Liver (tissue), 9 donors: ENCODE data around the gene PTPRN2. TPM values are rescaled to one million over a fixed set of nuclear protein-coding genes. Genes with fewer than 3 reads are reported as not detected.

ENCODE experiments used
- DNase-seq: peaks from one replicate; pipeline ENCODE4 v3.0.0-alpha.2; 2017; ENCODE audit warnings: low spot score
- H3K27ac ChIP-seq, 2 donors: one replicate each; pipeline ENCODE4 v1.7.0; 2013; ENCODE audit warnings: inconsistent platforms in 2 of 2, low read length in 2 of 2, control low read depth in 1 of 2, low read depth in 1 of 2, mild to moderate bottlenecking in 1 of 2
- H3K27me3 ChIP-seq, 4 donors: one replicate each; pipeline versions ENCODE4 v1.6.1 to v1.7.0; 2013; ENCODE audit warnings: low read length in 3 of 4, inconsistent platforms in 1 of 4, mild to moderate bottlenecking in 1 of 4, moderate library complexity in 1 of 4; ENCODE audit not compliant: control insufficient read depth in 4 of 4, insufficient read depth in 4 of 4
- H3K36me3 ChIP-seq, 4 donors: one replicate each; pipeline versions ENCODE4 v1.6.1 to v1.7.0; 2013; ENCODE audit warnings: low read length in 3 of 4, mild to moderate bottlenecking in 3 of 4, low read depth in 1 of 4, moderate library complexity in 1 of 4; ENCODE audit not compliant: control insufficient read depth in 4 of 4, insufficient read depth in 3 of 4
- H3K4me1 ChIP-seq, 4 donors: one replicate each; pipeline versions ENCODE4 v1.6.1 to v1.7.0; 2013; ENCODE audit warnings: low read length in 3 of 4, mild to moderate bottlenecking in 3 of 4, moderate library complexity in 1 of 4; ENCODE audit not compliant: control insufficient read depth in 4 of 4, insufficient read depth in 4 of 4
- H3K4me3 ChIP-seq, 3 donors: one replicate each; pipeline versions ENCODE4 v1.6.1 to v1.7.0; 2013; ENCODE audit warnings: low read length in 3 of 3, control low read depth in 1 of 3, low read depth in 1 of 3, mild to moderate bottlenecking in 1 of 3
- H3K9ac ChIP-seq, 2 donors: one replicate each; pipeline ENCODE4 v1.7.0; 2013; ENCODE audit warnings: low read length in 2 of 2, mild to moderate bottlenecking in 2 of 2, moderate library complexity in 2 of 2, control low read depth in 1 of 2, low read depth in 1 of 2
- H3K9me3 ChIP-seq, 4 donors: one replicate each; pipeline versions ENCODE4 v1.6.1 to v1.7.0; 2013; ENCODE audit warnings: low read length in 3 of 4; ENCODE audit not compliant: control insufficient read depth in 4 of 4
- FOXA1 ChIP-seq: IDR thresholded peaks from 2 replicates; pipeline ENCODE4 v1.6.1; 2016; ENCODE audit warnings: antibody characterized with exemption
- FOXA2 ChIP-seq: IDR thresholded peaks from 2 replicates; pipeline ENCODE4 v1.6.1; 2016; ENCODE audit warnings: antibody characterized with exemption
- GABPA ChIP-seq, 2 donors: IDR thresholded peaks in 1 of 2; conservative IDR thresholded peaks in 1 of 2; 2 replicates each; pipeline ENCODE4 v1.6.1; 2016; ENCODE audit warnings: antibody characterized with exemption in 2 of 2, mild to moderate bottlenecking in 1 of 2, moderate library complexity in 1 of 2
- HNF4A ChIP-seq, 2 donors: conservative IDR thresholded peaks; 2 replicates each; pipeline ENCODE4 v1.6.1; 2016; ENCODE audit warnings: antibody characterized with exemption in 2 of 2, mild to moderate bottlenecking in 2 of 2
- JUND ChIP-seq, 2 donors: IDR thresholded peaks; 2 replicates each; pipeline ENCODE4 v1.6.1; 2016; ENCODE audit warnings: antibody characterized with exemption in 2 of 2
- NR2F2 ChIP-seq: IDR thresholded peaks from 2 replicates; pipeline ENCODE4 v1.6.1; 2016; ENCODE audit warnings: antibody characterized with exemption
- RXRA ChIP-seq, 2 donors: IDR thresholded peaks; 2 replicates each; pipeline ENCODE4 v1.6.1; 2017 to 2018; ENCODE audit warnings: antibody characterized with exemption in 2 of 2, mild to moderate bottlenecking in 1 of 2
- WGBS: extraction: QIAGEN DNeasy Blood & Tissue Kit; methylation state at CpG from one replicate; pipeline ENCODE4 v1.1.7; 2013; 5-methylcytosine and 5-hydroxymethylcytosine counted together
- polyA plus RNA-seq, 2 donors: library from polyadenylated mRNA; stranded (reverse) in 1 of 2; unstranded in 1 of 2; fragments of 200-250 nt in 1 of 2; fragments of >200 nt in 1 of 2; fragmentation: Nextera tagmentation in 1 of 2; extraction: Ambion mirVana in 1 of 2; gene quantifications; one replicate each; pipeline versions ENCODE4 v1.2.1 to v1.2.3, GENCODE V29; 2013 to 2015
- total RNA-seq, 2 donors: library from RNA; depleted of rRNA; stranded (reverse); fragments of >200 nt; gene quantifications; one replicate each; pipeline ENCODE4 v1.2.3, GENCODE V29; 2014
- TF ChIP-seq, protein P1 (sequence below): IDR thresholded peaks from 2 replicates; pipeline ENCODE4 v1.6.1; 2016; ENCODE audit warnings: antibody characterized with exemption
- TF ChIP-seq, protein P2 (sequence below): IDR thresholded peaks from 2 replicates; pipeline ENCODE4 v1.6.1; 2016; ENCODE audit warnings: antibody characterized with exemption
- TF ChIP-seq, protein P3 (sequence below): IDR thresholded peaks from 2 replicates; pipeline ENCODE4 v1.6.1; 2016; ENCODE audit warnings: antibody characterized with exemption, mild to moderate bottlenecking
- TF ChIP-seq, protein P4 (sequence below): fragments of 150-350 bp; IDR thresholded peaks from 2 replicates; pipeline ENCODE4 v1.5.1; 2017; ENCODE audit warnings: improper control_type of control experiment, low read depth, low read length; ENCODE audit not compliant: missing input control
- TF ChIP-seq, protein P5 (sequence below): IDR thresholded peaks from 2 replicates; pipeline ENCODE4 v1.6.1; 2016; ENCODE audit warnings: antibody characterized with exemption
- donor health status: healthy.
- donor health status: healthy.
- donor health status: healthy.
- donor health status: healthy.
- donor health status: healthy.

PTPRN2 gene
- total and polyA plus RNA-seq, 4 donors = 0.75 to 1.9 (median 1.1) TPM

DNA sequence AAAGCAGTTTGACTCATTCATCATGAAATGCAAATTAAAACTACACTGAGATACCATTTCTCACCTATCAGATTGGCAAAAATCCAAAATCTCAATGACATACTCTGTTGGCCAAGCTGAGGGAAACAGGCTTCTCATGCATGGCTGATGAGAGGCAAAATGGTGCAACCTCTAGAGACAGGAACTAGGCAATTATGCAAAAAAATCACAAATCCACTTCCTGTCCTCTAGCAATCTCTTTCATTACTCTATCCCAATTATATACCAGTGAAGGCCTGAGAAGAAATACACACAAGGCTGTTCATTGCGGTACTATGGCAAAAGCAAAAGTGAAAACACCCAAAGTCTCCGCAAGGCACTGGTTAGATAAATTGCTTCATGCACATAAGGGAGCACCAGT, 25.9 kb upstream of the PTPRN2 start (continued):
- TF ChIP-seq, protein P1, sequence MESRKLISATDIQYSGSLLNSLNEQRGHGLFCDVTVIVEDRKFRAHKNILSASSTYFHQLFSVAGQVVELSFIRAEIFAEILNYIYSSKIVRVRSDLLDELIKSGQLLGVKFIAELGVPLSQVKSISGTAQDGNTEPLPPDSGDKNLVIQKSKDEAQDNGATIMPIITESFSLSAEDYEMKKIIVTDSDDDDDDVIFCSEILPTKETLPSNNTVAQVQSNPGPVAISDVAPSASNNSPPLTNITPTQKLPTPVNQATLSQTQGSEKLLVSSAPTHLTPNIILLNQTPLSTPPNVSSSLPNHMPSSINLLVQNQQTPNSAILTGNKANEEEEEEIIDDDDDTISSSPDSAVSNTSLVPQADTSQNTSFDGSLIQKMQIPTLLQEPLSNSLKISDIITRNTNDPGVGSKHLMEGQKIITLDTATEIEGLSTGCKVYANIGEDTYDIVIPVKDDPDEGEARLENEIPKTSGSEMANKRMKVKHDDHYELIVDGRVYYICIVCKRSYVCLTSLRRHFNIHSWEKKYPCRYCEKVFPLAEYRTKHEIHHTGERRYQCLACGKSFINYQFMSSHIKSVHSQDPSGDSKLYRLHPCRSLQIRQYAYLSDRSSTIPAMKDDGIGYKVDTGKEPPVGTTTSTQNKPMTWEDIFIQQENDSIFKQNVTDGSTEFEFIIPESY = no peak
- TF ChIP-seq, protein P2, sequence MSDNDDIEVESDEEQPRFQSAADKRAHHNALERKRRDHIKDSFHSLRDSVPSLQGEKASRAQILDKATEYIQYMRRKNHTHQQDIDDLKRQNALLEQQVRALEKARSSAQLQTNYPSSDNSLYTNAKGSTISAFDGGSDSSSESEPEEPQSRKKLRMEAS = no peak

DNA sequence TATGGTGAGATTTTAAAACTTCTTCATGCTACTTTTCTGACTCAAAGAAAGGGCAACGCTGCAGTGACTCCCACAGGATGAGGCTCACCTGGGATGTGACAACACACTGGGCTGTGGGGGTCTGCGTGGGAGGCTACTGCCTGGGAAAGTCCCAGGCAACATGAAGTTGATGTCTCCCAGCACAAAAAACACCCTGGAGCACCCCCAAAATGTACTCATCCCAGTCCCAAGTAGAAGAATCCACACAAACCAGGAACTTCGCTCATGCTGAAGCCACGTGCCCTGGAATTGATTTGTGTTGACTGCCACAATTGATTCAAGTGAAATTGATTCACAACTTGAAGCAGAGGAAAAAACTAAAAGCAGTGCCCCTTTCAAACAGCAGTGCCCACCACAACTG, 24.9 kb upstream of the PTPRN2 start:
- no peaks in the 10 kb centered on the region for H3K9me3 ChIP-seq
- TF ChIP-seq RXRA (IDR thresholded peaks at IDR 0.05) (no peak), GABPA (IDR thresholded peaks at IDR 0.05 in 1 of 2, conservative IDR thresholded peaks at IDR 0.05 in 1 of 2) (no peak), NR2F2 (no peak), FOXA1 (no peak), JUND (IDR thresholded peaks at IDR 0.05) (no peak), FOXA2 (no peak), HNF4A (conservative IDR thresholded peaks at IDR 0.05) (no peak)
- TF ChIP-seq, protein P3, sequence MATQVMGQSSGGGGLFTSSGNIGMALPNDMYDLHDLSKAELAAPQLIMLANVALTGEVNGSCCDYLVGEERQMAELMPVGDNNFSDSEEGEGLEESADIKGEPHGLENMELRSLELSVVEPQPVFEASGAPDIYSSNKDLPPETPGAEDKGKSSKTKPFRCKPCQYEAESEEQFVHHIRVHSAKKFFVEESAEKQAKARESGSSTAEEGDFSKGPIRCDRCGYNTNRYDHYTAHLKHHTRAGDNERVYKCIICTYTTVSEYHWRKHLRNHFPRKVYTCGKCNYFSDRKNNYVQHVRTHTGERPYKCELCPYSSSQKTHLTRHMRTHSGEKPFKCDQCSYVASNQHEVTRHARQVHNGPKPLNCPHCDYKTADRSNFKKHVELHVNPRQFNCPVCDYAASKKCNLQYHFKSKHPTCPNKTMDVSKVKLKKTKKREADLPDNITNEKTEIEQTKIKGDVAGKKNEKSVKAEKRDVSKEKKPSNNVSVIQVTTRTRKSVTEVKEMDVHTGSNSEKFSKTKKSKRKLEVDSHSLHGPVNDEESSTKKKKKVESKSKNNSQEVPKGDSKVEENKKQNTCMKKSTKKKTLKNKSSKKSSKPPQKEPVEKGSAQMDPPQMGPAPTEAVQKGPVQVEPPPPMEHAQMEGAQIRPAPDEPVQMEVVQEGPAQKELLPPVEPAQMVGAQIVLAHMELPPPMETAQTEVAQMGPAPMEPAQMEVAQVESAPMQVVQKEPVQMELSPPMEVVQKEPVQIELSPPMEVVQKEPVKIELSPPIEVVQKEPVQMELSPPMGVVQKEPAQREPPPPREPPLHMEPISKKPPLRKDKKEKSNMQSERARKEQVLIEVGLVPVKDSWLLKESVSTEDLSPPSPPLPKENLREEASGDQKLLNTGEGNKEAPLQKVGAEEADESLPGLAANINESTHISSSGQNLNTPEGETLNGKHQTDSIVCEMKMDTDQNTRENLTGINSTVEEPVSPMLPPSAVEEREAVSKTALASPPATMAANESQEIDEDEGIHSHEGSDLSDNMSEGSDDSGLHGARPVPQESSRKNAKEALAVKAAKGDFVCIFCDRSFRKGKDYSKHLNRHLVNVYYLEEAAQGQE = no peak
- TF ChIP-seq, protein P1 = no peak
- TF ChIP-seq, protein P4, sequence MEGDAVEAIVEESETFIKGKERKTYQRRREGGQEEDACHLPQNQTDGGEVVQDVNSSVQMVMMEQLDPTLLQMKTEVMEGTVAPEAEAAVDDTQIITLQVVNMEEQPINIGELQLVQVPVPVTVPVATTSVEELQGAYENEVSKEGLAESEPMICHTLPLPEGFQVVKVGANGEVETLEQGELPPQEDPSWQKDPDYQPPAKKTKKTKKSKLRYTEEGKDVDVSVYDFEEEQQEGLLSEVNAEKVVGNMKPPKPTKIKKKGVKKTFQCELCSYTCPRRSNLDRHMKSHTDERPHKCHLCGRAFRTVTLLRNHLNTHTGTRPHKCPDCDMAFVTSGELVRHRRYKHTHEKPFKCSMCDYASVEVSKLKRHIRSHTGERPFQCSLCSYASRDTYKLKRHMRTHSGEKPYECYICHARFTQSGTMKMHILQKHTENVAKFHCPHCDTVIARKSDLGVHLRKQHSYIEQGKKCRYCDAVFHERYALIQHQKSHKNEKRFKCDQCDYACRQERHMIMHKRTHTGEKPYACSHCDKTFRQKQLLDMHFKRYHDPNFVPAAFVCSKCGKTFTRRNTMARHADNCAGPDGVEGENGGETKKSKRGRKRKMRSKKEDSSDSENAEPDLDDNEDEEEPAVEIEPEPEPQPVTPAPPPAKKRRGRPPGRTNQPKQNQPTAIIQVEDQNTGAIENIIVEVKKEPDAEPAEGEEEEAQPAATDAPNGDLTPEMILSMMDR = no peak
- TF ChIP-seq, protein P5, sequence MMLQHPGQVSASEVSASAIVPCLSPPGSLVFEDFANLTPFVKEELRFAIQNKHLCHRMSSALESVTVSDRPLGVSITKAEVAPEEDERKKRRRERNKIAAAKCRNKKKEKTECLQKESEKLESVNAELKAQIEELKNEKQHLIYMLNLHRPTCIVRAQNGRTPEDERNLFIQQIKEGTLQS = no peak

More for the DNA sequence above, 24.9 kb upstream of the PTPRN2 start:
- Histone ChIP-seq H3K27ac (no peak overlapping the region), H3K4me3 (no peak overlapping the region), H3K4me1 (no peaks in the 10 kb centered on the region), H3K27me3 (no peaks in the 10 kb centered on the region), H3K36me3 (no peaks in the 10 kb centered on the region), H3K9ac (no peak overlapping the region)
- DNase-seq = no peak
- WGBS = 97% methylated on average over 4 of the region's 4 CpGs
